ENCODE data around the gene TRAPPC12. TPM values are rescaled to one million over a fixed set of nuclear protein-coding genes. Genes with fewer than 3 reads are reported as not detected.

TRAPPC12 gene
- total RNA-seq, 2 donors from 2014 or later, result 53.9 to 71.4 TPM

DNA sequence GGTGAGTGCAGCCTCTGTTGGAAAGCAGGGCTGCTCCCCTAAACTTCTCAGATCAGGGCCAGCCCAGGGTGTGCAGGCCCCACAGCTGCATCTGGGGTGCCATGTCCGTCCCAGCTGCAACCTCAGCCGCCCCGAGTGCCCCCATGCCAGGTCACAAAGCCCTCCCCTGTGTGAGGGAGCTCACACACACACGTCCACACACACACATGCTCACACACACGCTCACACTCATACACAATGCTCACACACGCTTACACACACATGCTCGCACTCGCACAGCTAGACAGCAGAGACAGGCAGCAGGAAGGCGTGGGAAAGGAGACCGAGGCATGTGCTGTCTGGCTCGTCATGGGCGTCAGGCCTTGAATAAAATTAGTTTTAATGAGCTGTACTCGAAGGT lies 84.5 kb downstream of the TRAPPC12 start:
- peaks cover 0 to 16% of the 10 kb centered on the region in 2 donors for H3K36me3 Mint-ChIP-seq
- DNase-seq (ENCODE audit: low spot score in 2 of 2) (no peak), ATAC-seq (no peak)
- H3K27ac Mint-ChIP-seq, result peak overlapping the region in 1 of 2 donors; percentile 22
- H3K9me3 Mint-ChIP-seq, result no peaks in the 10 kb centered on the region

DNA sequence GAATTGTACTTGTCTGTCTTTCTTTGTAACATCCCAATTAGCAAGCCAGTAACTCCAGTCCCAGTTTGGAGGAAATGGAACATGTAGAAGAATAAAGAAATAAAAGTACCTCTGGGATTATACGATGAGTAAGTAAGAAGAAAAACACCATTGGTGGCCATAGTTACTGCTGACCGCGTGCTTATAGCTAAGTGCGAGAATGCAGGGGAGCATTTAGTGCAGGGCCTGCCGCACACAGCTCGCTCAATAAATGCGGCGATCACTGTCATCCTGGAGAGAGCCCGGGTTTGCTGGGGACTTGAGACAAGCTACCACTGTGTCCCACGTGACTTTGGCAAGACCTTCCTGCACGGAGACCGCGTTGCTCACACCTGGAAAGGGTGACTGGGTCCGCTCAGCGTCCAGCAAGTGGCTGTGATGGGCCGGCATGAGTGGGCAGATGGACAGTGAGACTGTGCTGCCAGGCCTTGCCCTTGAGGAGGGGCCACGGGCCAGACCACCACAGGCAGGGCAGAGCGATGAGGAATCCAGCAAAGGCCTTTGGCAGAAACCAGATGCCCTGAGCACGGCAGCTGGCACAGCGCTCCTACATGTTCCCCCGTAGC lies 85.0 kb downstream of the TRAPPC12 start:
- H3K36me3 Mint-ChIP-seq, result peaks cover 0 to 16% of the 10 kb centered on the region in 2 donors
- ATAC-seq, result no peak

DNA sequence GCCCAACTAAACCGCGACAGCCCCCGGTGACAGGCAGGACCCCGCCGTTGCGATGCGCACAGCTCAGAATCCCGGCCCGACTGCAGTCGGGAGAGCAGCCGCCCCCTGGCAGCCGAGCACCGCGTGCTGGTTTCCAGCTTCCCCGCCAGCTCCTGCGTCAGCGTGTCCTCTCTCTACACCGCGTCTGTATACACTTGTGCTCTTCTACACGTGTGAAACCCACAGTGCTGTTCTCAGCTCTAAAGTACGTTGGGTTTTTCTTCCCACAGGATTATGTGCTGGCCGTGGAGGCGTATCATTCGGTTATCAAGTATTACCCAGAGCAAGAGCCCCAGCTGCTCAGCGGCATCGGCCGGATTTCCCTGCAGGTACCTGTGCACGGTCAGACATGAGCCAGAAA lies 85.8 kb downstream of the TRAPPC12 start:
- no peak overlapping the region for H3K27ac Mint-ChIP-seq
- peaks cover 0 to 16% of the 10 kb centered on the region in 2 donors for H3K36me3 Mint-ChIP-seq
- H3K9me3 Mint-ChIP-seq, result no peaks in the 10 kb centered on the region
- ATAC-seq (no peak), DNase-seq (ENCODE audit: low spot score in 2 of 2) (no peak)

More for the DNA sequence above, 85.0 kb downstream of the TRAPPC12 start:
- H3K27ac Mint-ChIP-seq, result peak overlapping the region in 1 of 2 donors; percentile 22
- H3K9me3 Mint-ChIP-seq, result no peaks in the 10 kb centered on the region
- no peak for DNase-seq (ENCODE audit: low spot score in 2 of 2)

DNA sequence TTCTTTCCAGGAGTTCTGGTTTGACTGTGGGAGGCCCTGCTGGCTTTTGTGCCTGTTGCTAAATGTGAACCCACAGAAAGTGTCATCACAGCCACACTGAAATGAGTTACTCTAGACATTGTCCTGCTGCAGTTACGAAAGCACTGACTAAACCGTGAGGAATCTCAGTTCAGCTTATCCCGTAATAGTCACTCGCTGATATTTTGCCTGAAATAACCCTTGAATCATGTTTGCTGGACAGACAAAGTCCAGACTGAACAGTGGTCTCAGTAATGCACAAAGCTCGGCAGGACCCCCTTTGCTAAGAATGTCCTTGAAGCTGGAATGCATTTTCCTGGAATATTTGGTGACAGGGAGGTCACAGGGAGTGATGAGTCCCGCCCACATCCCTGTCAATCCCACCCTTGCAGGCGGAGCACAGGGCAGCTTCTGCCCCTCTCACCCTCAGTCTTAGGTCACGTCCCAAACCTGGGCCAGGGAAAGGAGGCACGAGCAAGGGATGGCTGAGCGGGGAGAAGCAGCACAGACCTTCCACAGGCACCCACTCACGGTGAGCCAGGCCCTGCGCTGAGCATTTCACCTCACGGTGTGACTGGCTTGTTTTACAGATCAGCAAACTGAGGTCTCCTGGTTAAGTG lies 86.5 kb downstream of the TRAPPC12 start:
- ATAC-seq (no peak), DNase-seq (ENCODE audit: low spot score in 2 of 2) (no peak)
- Mint-ChIP-seq H3K9me3 (no peaks in the 10 kb centered on the region), H3K27ac (no peak overlapping the region), H3K36me3 (peaks cover 0 to 16% of the 10 kb centered on the region in 2 donors)

DNA sequence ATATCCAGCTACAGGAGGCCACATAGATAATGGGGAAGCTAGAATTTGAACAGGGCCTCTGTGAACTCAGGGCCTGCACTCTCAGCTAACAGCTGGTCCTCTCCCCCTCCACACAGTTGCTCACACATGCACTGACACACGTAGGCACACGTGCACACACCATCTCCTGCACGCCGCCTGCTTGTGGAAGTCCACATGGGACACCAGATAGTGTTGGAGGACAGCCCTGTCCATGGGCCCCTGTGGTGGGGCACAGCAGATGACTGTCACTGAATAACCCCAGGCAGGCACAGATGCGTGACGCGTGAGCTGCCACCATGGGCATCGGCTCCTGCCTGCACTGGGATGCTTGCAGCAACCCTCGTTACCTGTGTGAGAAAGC lies 87.0 kb downstream of the TRAPPC12 start:
- no peak for DNase-seq (ENCODE audit: low spot score in 2 of 2)
- ATAC-seq, result no peak
- Mint-ChIP-seq H3K36me3 (peaks cover 0 to 16% of the 10 kb centered on the region in 2 donors), H3K9me3 (no peaks in the 10 kb centered on the region), H3K27ac (no peak overlapping the region)

DNA sequence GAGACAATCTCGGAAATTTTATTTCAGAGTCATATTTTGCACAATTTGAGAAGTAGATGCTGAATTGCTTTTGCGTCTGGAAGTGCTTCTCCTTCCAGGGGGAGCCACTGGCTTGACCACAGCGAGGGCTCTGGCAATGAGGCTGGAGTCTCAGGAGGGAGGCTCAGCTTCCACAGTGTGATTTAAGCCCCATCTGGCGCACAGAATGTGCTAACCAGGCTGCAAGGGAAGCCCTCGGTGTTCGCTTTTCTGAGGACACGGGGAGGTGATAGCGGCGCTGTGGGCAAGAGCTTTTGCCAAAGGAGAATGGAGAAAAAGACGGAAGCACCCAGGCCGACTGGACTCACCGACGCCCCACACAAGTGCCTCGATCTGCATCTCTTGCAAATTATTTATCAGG lies 87.5 kb downstream of the TRAPPC12 start:
- Mint-ChIP-seq H3K9me3 (no peaks in the 10 kb centered on the region), H3K36me3 (peaks cover 0 to 19% of the 10 kb centered on the region in 2 donors), H3K27ac (no peak overlapping the region)
- ATAC-seq (no peak), DNase-seq (ENCODE audit: low spot score in 2 of 2) (no peak)

DNA sequence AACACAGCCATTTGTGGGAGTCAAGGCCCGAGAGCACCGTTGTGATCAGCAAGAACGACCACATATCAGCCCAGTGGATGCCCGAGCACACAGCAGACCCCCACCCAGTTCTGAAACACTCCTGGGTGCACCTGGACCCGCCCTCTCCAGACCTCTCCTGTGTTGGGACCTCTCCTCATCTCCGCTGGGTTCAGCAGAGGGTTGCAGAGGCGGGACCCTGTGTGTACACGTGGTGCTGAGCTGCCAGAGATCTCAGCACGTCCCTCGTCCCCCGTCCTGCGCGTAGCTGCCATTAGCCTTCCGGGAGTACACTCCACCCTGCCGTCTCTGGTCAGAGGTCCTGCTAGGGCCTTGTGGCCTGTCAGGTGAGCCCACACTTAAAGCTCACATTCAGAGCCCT lies 88.2 kb downstream of the TRAPPC12 start:
- peaks cover 0 to 20% of the 10 kb centered on the region in 2 donors for H3K36me3 Mint-ChIP-seq

DNA sequence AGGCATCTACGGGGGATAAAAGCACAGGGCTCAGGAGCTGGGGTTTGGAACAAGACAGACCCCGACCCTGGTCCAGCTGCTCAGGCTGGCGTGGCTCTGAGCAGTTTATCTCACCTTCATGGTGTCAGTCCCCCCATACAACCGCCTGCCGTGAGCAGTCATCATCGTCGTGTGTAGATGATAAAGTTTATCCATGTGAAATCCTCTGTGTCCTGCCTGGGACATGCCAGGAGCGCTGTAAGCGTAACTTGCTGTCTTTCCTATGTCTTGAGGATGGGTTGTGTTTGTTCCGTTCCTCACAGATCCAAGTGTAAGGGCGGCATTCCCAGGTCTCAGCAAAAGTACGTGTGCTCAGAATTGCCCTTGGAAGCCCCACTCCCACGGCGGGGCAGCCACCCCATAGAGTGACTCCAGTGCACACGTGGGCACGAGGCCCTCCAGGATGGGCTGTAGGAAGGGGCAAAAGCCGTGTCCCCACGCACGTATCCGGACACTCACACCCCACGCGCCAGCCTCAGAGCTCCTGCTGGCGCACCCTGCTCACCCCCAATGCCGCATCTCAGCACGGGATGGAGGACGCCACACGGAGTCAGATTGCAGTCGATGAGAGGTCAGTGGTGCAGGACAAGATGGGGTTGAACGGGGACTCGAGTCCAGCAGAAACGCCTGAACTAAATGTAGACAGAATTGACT lies 88.9 kb downstream of the TRAPPC12 start:
- Mint-ChIP-seq H3K9me3 (no peaks in the 10 kb centered on the region), H3K27ac (peak overlapping the region in 1 of 2 donors; percentile 5), H3K36me3 (peaks cover 0 to 20% of the 10 kb centered on the region in 2 donors)
- ATAC-seq (no peak), DNase-seq (ENCODE audit: low spot score in 2 of 2) (no peak)

More for the DNA sequence above, 88.2 kb downstream of the TRAPPC12 start:
- Mint-ChIP-seq H3K27ac (peak overlapping the region in 1 of 2 donors; percentile 5), H3K9me3 (no peaks in the 10 kb centered on the region)
- ATAC-seq (peak in 1 of 2 donors; percentile 27), DNase-seq (ENCODE audit: low spot score in 2 of 2) (no peak)

DNA sequence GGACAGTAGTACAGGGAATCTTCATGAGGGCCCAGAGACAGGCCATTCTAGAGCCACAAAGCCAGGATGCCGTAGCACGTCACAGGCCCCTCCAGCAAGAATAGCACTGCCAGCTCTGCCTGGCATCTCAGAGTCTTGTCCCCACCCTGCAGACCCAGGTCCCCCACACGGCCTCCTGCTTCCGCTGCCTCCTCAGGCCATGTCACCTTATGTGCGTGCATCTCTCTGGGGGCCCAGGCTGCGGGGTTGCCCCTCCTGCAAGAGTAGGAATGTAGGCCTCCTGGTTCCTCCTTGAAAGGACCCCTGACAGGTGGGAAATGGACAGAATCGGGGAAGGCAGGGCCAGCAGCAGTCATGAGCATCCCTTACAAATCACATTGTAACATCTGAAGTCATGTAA lies 90.0 kb downstream of the TRAPPC12 start:
- Mint-ChIP-seq H3K9me3 (no peaks in the 10 kb centered on the region), H3K36me3 (peaks cover 0 to 20% of the 10 kb centered on the region in 2 donors), H3K27ac (peak overlapping the region in 1 of 2 donors; percentile 22)
- no peak for ATAC-seq
- DNase-seq (ENCODE audit: low spot score in 2 of 2), result no peak

DNA sequence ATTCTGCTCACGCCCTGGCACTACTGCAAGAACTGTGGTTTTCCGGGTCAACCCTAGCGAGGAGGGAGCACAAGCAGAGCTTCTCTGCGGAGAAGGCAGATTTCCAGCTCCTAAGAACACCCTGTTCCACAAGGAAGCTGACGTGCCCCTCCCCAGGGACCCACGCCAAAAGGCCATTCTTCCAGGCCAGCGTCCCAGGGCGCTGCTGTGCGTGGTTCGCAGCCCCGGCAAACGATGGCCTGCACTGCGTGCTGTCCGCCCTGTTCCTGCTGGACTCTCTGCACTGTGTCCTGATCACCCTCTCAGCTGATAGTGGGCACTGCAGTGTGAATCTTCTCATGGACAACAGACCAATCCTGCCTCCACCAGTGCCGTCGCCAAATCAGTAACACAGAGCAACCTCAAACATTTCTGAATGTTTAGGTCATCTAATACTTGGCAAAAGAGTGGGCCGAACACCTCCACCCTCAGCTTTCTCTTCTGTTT lies 90.7 kb downstream of the TRAPPC12 start:
- no peaks in the 10 kb centered on the region for H3K9me3 Mint-ChIP-seq
- peaks cover 0 to 20% of the 10 kb centered on the region in 2 donors for H3K36me3 Mint-ChIP-seq
- ATAC-seq, result no peak
- no peak for DNase-seq (ENCODE audit: low spot score in 2 of 2)
- H3K27ac Mint-ChIP-seq, result no peak overlapping the region

DNA sequence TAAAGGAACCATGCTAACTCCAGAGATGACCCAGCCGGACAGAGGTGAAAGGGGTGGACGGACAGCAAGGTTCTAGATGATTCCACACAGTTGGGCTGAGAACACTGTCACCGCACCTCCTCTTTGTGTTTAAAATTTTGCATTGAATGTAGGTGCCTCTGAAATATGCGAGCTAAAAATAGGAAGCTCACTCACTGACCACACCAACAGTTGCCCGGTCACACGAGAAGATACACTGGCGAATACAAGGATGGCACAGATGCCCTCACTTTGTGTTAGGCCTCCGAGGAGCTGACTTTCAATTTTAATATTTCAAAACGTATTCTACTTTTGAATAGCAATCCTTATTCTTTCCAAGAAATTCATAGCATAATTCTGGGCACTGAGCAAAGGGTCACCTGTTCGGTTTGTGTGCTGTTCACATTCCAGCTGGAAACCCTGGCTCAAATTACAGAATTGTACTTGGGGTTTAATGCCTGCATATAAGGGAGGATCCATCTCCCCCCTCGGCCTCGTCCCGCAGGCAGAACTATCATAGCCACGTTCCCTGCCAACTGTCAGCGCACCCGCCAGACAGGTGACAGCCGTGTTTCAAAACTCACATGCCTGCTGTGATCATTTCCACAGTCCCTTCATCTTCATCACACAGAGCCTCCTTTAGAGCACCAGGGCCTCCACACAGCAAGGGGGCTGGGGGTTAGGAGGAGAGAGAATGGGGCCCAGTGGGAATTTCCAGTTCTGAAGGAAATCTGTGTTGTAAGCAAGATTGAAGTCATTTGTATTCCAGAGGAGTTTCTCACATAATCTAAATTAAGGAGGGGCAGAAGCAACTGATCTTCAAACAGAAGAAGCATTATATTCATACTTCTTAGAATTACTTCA lies 91.6 kb downstream of the TRAPPC12 start:
- H3K27ac Mint-ChIP-seq, result no peak overlapping the region
- ATAC-seq, result no peak
- peaks cover 0 to 20% of the 10 kb centered on the region in 2 donors for H3K36me3 Mint-ChIP-seq
- no peak for DNase-seq (ENCODE audit: low spot score in 2 of 2)
- no peaks in the 10 kb centered on the region for H3K9me3 Mint-ChIP-seq

DNA sequence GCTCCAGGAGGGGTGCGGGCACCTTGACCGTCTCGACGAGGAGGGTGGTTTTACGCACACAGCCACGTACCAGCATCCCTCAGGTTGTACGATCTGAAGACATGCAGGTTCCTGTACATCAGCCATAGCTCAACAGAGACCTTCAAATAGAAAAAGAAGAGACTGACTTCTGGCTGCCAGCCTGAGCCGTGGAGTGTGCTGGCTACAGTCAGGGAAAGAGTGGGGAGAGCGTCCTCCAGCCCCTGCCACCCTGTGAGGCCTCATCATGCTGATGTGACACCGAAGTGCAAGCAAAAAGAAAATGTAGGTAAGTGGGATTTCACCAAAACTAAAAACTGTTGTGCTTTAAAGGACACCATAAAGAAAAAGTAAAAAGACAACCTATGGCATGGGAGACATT lies 92.8 kb downstream of the TRAPPC12 start:
- peaks cover 0 to 15% of the 10 kb centered on the region in 2 donors for H3K36me3 Mint-ChIP-seq
- no peak for ATAC-seq
- peak overlapping the region in 1 of 2 donors; percentile 89 for H3K27ac Mint-ChIP-seq
- DNase-seq (ENCODE audit: low spot score in 2 of 2), result no peak
- H3K9me3 Mint-ChIP-seq, result no peaks in the 10 kb centered on the region

DNA sequence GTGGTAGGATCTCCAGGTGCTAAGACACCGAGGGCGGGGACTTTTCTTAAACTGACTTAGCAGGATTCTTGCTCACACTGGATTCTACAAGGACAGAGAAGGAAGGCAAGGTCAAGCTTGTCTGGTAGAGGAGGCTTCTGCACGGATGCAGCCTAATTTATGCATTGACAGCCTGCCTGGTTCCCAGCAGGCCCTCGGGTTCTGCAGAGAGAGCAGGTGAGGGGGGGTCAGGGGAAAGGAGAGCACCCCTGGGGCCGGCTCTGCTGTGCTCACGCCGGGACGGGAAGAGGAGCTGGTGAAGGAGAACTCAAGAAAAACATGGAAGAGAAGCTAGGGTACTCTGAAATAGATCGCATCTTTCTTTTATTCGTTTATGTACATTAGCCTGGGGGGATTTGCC lies 93.5 kb downstream of the TRAPPC12 start:
- peak overlapping the region in 1 of 2 donors; percentile 87 for H3K27ac Mint-ChIP-seq
- H3K36me3 Mint-ChIP-seq, result peaks cover 0 to 12% of the 10 kb centered on the region in 2 donors
- no peaks in the 10 kb centered on the region for H3K9me3 Mint-ChIP-seq

DNA sequence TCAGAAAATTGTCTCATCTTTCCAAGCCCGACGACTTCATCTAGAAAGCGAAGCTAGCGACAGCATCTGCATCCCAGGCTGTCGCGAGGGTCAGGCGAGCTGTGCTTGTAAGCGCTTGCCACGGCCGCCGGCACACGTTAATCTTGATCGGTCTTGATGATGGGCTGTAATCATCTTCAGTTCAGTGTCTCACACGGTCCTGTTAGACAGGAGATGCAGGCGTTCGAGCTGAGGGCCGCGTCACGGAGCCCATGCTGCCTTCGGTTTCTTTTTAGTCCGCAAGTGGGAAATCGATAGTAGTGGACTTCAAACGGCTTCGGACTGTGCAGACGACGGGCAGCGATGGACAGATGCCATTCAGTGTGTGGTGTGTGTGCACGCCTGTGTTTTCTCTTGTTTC lies 96.3 kb downstream of the TRAPPC12 start:
- DNase-seq (ENCODE audit: low spot score in 2 of 2), result no peak
- Mint-ChIP-seq H3K36me3 (peaks cover 0 to 4% of the 10 kb centered on the region in 2 donors), H3K27ac (peak overlapping the region in 1 of 2 donors; percentile 93), H3K9me3 (no peaks in the 10 kb centered on the region)
- no peak for ATAC-seq

More for the DNA sequence above, 93.5 kb downstream of the TRAPPC12 start:
- ATAC-seq (no peak), DNase-seq (ENCODE audit: low spot score in 2 of 2) (no peak)

DNA sequence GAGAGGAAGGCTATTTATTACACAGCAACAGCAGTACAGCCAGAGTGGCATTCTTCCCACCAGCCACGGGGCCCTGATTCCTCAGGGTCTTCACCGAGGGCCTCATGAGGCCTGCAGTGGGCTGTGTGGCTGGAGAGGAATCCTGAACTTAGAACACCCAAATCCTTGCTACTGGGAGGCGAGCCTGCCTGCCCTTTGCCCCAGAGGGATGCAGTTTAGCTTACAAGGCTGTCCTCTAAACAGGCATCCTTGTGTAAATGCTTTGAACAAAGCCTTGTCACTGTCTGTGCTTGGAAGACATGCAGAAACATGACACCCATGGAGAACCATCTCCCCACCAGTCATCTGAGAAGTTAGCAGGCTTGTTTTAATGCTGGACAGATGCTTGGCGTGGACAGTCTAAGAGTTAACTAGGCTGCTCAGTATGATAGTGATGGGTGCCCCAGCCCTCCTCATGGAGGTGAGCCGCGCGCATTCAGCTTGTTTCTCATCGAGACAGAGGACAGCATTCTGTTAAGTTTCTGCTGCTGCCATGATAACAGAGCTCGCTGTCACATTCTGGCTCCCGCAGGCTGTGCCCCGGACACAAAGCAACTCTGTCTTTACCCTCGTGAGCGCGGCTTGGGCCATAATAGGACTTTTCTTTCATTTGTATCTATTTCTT lies 97.0 kb downstream of the TRAPPC12 start:
- H3K36me3 Mint-ChIP-seq, result peaks cover 0 to 4% of the 10 kb centered on the region in 2 donors
- peak overlapping the region in 1 of 2 donors; percentile 93 for H3K27ac Mint-ChIP-seq
- ATAC-seq (no peak), DNase-seq (ENCODE audit: low spot score in 2 of 2) (no peak)
- H3K9me3 Mint-ChIP-seq, result no peaks in the 10 kb centered on the region

DNA sequence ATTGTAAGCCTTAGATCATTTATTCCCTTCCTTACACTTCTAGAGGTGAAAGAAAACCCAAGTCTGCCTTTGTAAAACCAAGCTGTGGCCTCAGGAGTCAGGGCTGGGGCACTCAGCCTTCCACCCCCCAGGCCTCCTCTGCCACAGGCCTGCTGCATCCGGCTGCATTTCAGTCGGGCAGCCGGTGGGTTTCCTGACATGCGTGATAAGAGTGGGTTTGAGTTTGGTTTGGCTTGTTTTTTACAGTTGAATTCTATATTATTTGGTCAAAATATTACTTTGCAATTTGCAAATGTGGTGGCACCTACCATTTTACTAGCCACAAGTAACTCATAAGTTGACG lies 97.5 kb downstream of the TRAPPC12 start:
- no peak overlapping the region for H3K27ac Mint-ChIP-seq
- DNase-seq (ENCODE audit: low spot score in 2 of 2), result no peak
- ATAC-seq, result no peak
- H3K9me3 Mint-ChIP-seq, result no peaks in the 10 kb centered on the region
- peaks cover 0 to under 1% of the 10 kb centered on the region in 2 donors for H3K36me3 Mint-ChIP-seq

Data from activated naive CD4-positive, alpha-beta T cell treated with anti-CD3 and anti-CD28 coated beads, Interleukin-2, amount 50 U/mL, for 72 hours (primary cell).